PFSK-1 (cell line): ENCODE results near the gene BRME1.

Experiments used
- FOXP2 ChIP-seq: optimal IDR thresholded peaks from 2 replicates; pipeline ENCODE3; 2011; ENCODE audit warnings: borderline replicate concordance, control low read depth, inconsistent platforms; ENCODE audit not compliant: insufficient read depth; ENCODE audit errors: extremely low read length, extremely low read depth
- POLR2AphosphoS5 ChIP-seq: IDR thresholded peaks from 2 replicates; pipeline ENCODE4 v1.6.1; 2012; ENCODE audit warnings: low read depth, mild to moderate bottlenecking, control low read depth, low read length, moderate library complexity
- REST ChIP-seq, 2 experiments: IDR thresholded peaks; 2 replicates each; pipeline versions ENCODE4 v1.6.1 to v1.8.0; 2011 to 2012; ENCODE audit warnings: low read depth in 2 of 2, low read length in 2 of 2, control low read depth in 1 of 2, inconsistent platforms in 1 of 2, mild to moderate bottlenecking in 1 of 2, moderate library complexity in 1 of 2; ENCODE audit not compliant: insufficient read depth in 1 of 2
- SIN3A ChIP-seq: IDR thresholded peaks from 2 replicates; pipeline ENCODE4 v1.6.1; 2012; ENCODE audit warnings: mild to moderate bottlenecking, low read length, moderate library complexity, borderline replicate concordance; ENCODE audit not compliant: insufficient read depth
- TAF1 ChIP-seq: IDR thresholded peaks from 2 replicates; pipeline ENCODE4 v1.6.1; 2012; ENCODE audit warnings: low read length, control low read depth, borderline replicate concordance; ENCODE audit not compliant: insufficient read depth

BRME1 gene

GRCh38 chr19:13890136-13890535, 15.8 kb downstream of the BRME1 start:
- TF ChIP-seq SIN3A (no peak), POLR2AphosphoS5 (no peak), REST (IDR thresholded peaks at IDR 0.05; ENCODE audit: insufficient read depth in 1 of 2, low read depth in 2 of 2, low read length in 2 of 2) (no peak), FOXP2 (no peak)

DNA sequence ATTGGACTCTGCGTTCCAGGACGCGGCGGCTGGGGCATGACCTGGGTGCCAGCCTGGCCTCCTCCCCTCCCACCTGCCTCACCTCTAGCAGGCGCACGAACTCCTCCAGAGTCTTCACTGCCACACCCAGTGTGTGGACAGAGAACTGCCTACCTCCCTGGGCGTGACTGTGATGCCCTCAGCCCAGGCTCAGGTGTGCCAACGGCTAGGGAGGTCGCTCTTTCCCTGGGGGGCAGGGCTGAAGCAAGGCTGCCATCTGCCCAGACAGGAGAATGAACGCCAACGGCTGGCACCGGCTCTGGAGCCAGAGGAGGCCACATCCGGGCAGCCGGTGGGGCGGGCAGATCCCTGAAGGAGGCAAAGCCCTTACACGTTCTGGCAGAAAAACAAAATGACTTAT, 17.6 kb downstream of the BRME1 start:
- no peak for TF ChIP-seq REST (IDR thresholded peaks at IDR 0.05; ENCODE audit: insufficient read depth in 1 of 2, low read depth in 2 of 2, low read length in 2 of 2)
- TF ChIP-seq POLR2AphosphoS5: no peak
- TF ChIP-seq SIN3A: no peak
- TF ChIP-seq FOXP2: no peak
- TF ChIP-seq TAF1: no peak

- TF ChIP-seq TAF1: no peak
- TF ChIP-seq FOXP2: no peak
- no peak for TF ChIP-seq SIN3A
- TF ChIP-seq REST (IDR thresholded peaks at IDR 0.05; ENCODE audit: insufficient read depth in 1 of 2, low read depth in 2 of 2, low read length in 2 of 2): no peak
- TF ChIP-seq POLR2AphosphoS5: no peak
These were observed 18.4 kb downstream of the BRME1 start for GRCh38 chr19:13887517-13887916.

- TF ChIP-seq FOXP2 (no peak), SIN3A (no peak), TAF1 (no peak), POLR2AphosphoS5 (no peak), REST (IDR thresholded peaks at IDR 0.05; ENCODE audit: insufficient read depth in 1 of 2, low read depth in 2 of 2, low read length in 2 of 2) (no peak)
These were observed 18.9 kb downstream of the BRME1 start for GRCh38 chr19:13887018-13887436.

GRCh38 chr19:13885826-13886365, 20.0 kb downstream of the BRME1 start:
- no peak for TF ChIP-seq SIN3A
- TF ChIP-seq REST (IDR thresholded peaks at IDR 0.05; ENCODE audit: insufficient read depth in 1 of 2, low read depth in 2 of 2, low read length in 2 of 2): no peak
- no peak for TF ChIP-seq POLR2AphosphoS5
- TF ChIP-seq FOXP2: no peak
- TF ChIP-seq TAF1: no peak
